ENCODE measurements around the gene DCP2.

DCP2 gene

DNA sequence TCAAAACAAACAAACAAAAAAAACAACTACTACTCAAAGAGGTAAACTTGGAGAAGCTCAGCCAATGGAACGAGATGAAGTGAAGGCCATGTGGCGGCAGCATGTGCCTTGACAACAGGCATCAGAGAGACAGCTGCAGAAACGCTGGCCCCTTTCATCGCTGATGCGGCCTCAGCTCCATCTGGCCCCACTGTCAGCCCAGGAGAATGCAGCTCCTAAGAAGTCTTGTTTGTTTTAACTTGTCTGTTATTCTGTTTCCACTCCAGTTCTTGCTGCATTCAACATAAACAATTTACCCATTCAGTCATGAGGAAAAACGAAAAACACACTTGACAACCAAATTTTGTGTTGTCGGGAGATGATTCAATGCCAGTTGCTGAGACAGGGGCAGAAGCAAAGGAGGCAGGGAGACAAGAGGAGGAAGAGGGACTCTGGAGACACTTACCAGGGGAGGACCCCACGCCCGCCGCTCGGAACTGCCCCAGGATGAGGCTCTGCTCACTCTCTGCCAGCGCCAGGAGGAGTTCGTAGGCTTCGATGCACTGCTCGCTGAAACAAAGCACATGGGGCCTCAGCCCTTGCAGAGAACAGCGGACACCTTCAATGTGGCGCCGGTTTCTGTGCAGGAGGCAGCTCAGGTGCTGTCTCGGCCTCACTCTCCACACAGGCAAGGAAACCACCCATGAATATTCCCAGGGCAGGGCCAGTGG lies 91.2 kb downstream of the DCP2 start:
- DNase-seq (ENCODE audit: low spot score) = no peak

DNA sequence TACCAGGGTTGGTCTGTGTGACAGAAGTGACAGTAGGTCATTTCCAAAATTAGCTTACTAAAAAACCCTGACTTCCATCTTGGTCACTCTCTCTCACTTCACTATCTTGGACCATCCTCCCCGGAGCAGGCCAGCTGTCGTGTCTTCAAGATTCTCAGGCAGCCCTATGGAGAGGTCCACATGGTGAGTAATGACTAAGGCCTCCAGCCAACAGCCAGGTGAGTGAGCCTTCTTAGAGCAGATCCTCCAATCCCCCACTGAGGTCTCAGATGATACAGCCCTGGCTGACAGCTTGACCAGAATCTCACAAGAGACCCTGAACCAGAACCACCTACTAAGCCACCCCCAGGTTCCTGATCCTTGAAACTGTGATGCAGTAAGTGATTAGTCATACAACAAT lies 92.0 kb downstream of the DCP2 start:
- DNase-seq (ENCODE audit: low spot score) = no peak
